Measurements from ENCODE around the gene ALDH1B1.

DNA sequence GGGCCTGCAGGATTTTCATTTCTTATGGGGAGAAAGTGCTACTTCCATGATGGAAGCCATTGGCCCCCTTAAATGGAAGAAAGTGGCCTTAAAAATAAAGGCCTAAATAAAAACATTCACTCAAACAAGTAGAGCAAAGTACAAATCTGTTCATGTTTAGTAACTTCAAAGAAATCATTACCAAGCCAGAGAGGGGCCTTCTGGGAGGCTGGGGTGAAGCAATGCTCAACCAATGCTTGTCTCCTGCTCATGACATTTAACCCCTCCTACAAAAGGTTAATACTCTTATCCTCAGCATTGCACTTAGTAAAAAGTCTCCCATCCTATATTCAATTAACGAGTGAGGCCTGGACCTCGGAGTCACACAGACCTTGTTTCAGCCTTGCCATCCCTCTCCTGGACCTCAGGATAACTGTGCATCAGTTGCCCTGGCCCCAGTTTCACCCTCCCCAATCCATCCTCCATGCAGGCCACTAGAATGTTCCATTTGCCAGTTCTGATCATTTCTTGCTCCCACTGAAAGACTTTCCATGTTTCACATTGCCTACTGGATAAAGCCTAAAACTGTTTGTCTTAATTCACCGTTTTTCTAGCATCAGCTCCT is 36.9 kb upstream of the ALDH1B1 start:
- TF ChIP-seq POLR2AphosphoS5 (IDR thresholded peaks at IDR 0.05; ENCODE audit: insufficient read depth, low read depth, low read length) = no peak
- TF ChIP-seq POLR2A (IDR thresholded peaks at IDR 0.05; ENCODE audit: low read depth, low read length) = no peak
- no peak for TF ChIP-seq EZH2 (IDR thresholded peaks at IDR 0.05; ENCODE audit: borderline replicate concordance, low read depth, low read length, severe bottlenecking)
- TF ChIP-seq, protein P1, sequence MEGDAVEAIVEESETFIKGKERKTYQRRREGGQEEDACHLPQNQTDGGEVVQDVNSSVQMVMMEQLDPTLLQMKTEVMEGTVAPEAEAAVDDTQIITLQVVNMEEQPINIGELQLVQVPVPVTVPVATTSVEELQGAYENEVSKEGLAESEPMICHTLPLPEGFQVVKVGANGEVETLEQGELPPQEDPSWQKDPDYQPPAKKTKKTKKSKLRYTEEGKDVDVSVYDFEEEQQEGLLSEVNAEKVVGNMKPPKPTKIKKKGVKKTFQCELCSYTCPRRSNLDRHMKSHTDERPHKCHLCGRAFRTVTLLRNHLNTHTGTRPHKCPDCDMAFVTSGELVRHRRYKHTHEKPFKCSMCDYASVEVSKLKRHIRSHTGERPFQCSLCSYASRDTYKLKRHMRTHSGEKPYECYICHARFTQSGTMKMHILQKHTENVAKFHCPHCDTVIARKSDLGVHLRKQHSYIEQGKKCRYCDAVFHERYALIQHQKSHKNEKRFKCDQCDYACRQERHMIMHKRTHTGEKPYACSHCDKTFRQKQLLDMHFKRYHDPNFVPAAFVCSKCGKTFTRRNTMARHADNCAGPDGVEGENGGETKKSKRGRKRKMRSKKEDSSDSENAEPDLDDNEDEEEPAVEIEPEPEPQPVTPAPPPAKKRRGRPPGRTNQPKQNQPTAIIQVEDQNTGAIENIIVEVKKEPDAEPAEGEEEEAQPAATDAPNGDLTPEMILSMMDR (IDR thresholded peaks at IDR 0.05; ENCODE audit: extremely low read depth in 1 of 2, insufficient read depth in 1 of 2, low read depth in 1 of 2, low read length in 2 of 2) = no peak
- no peak for TF ChIP-seq FOS (IDR thresholded peaks at IDR 0.05; ENCODE audit: borderline replicate concordance, insufficient read depth, low read length)
- TF ChIP-seq, protein P2, sequence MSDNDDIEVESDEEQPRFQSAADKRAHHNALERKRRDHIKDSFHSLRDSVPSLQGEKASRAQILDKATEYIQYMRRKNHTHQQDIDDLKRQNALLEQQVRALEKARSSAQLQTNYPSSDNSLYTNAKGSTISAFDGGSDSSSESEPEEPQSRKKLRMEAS (IDR thresholded peaks at IDR 0.05; ENCODE audit: insufficient read depth, insufficient read length) = no peak

Data from endothelial cell of umbilical vein (primary cell).